Activated CD4-positive, alpha-beta T cell treated with anti-CD3 and anti-CD28 coated beads, Interleukin-10, Interleukin-2, amounts not matched to agents 100 ng/mL and 50 ng/mL, durations not matched to agents 16 hours and 8 hours (primary cell): ENCODE results near the gene CRY2.
A peak's percentile ranks its signal among the peaks of the same experiment; 100 is the strongest.
"Not testable (repeated sequence)": the region's sequence is repeated elsewhere in the genome, so short reads cannot be mapped to it uniquely, and the experiment has no call there.

ENCODE experiments used
- DNase-seq: peaks from one replicate; pipeline ENCODE4 v3.0.0-alpha.2; 2020

Gene CRY2

GRCh38 chr11:45846974-45847910 is at the start of gene CRY2:
Gene CRY2 (plus strand): TSS chr11:45847475. CDS start chr11:45847491, 16 bp downstream.
- DNase-seq: peak; percentile 100

- DNase-seq: no peak
Measured at GRCh38 chr11:45798793-45799441, 48.4 kb upstream of the CRY2 start.

- no peak for DNase-seq
Measured at GRCh38 chr11:45799562-45799961, 47.7 kb upstream of the CRY2 start.

- DNase-seq: no peak
Measured at GRCh38 chr11:45800261-45800660, 47.0 kb upstream of the CRY2 start.

GRCh38 chr11:45801723-45802315 is 45.5 kb upstream of the CRY2 start:
- DNase-seq: no peak

GRCh38 chr11:45802531-45803317 is 44.6 kb upstream of the CRY2 start:
- DNase-seq: no peak

GRCh38 chr11:45803971-45804760 is 43.1 kb upstream of the CRY2 start:
- DNase-seq: peak; percentile 63

- peak; percentile 98 for DNase-seq
Measured at GRCh38 chr11:45804761-45805304, 42.4 kb upstream of the CRY2 start, which contains the start of gene SLC35C1. Gene SLC35C1 (plus strand): TSS chr11:45805149. CDS start chr11:45805802, 653 bp downstream.

- DNase-seq: no peak
Measured at GRCh38 chr11:45805305-45806071, 41.8 kb upstream of the CRY2 start.

- DNase-seq: no peak
Measured at GRCh38 chr11:45806072-45806933, 41.0 kb upstream of the CRY2 start.

- no peak for DNase-seq
Measured at GRCh38 chr11:45806937-45807791, 40.1 kb upstream of the CRY2 start.

- DNase-seq: no peak
Measured at GRCh38 chr11:45807792-45808238, 39.5 kb upstream of the CRY2 start.

- not testable (repeated sequence) for DNase-seq
Measured at GRCh38 chr11:45808427-45808826, 38.8 kb upstream of the CRY2 start.

- peak; percentile 27 for DNase-seq
Measured at GRCh38 chr11:45809456-45810395, 37.5 kb upstream of the CRY2 start.

- DNase-seq: no peak
Measured at GRCh38 chr11:45810431-45811108, 36.7 kb upstream of the CRY2 start.

- no peak for DNase-seq
Measured at GRCh38 chr11:45811109-45811435, 36.2 kb upstream of the CRY2 start.
